Activated naive CD8-positive, alpha-beta T cell treated with anti-CD3 and anti-CD28 coated beads, Interleukin-2, amount 10 ng/mL, durations not matched to agents 7 days and 5 days (primary cell): Measurements from ENCODE around the gene UBL4B. TPM values are rescaled to one million over a fixed set of nuclear protein-coding genes. Genes with fewer than 3 reads are reported as not detected.
"Not testable (repeated sequence)": the region's sequence is repeated elsewhere in the genome, so short reads cannot be mapped to it uniquely, and the experiment has no call there.

ENCODE experiments used
- ATAC-seq: fragments of 150-1000 bp; cut with Tn5 transposase; one replicate; pipeline ENCODE4 v1.10.0; 2021; ENCODE audit warnings: low read depth, moderate library complexity
- POLR2A ChIA-PET: fragments of 350-600 bp; sonication (Branson Sonifier 250); formaldehyde crosslinking; loops from one replicate; lab custom pipeline; 2021; ENCODE audit warnings: antibody characterized with exemption; lab: Charles Lee
- DNase-seq: peaks from one replicate; pipeline ENCODE4 v3.0.0; 2021
- H3K27ac Mint-ChIP-seq: one replicate; pipeline ENCODE4 v1.8.0; 2022; ENCODE audit warnings: mild to moderate bottlenecking, mixed read lengths
- H3K27me3 Mint-ChIP-seq: one replicate; pipeline ENCODE4 v1.8.0; 2022; ENCODE audit warnings: mild to moderate bottlenecking, moderate library complexity, mixed read lengths
- H3K36me3 Mint-ChIP-seq: one replicate; pipeline ENCODE4 v1.8.0; 2021; ENCODE audit warnings: mild to moderate bottlenecking, mixed read lengths
- H3K4me1 Mint-ChIP-seq: one replicate; pipeline ENCODE4 v1.8.0; 2021; ENCODE audit warnings: mixed read lengths
- H3K4me3 Mint-ChIP-seq: one replicate; pipeline ENCODE4 v1.8.0; 2022; ENCODE audit warnings: mild to moderate bottlenecking, moderate library complexity, mixed read lengths
- H3K9me3 Mint-ChIP-seq: one replicate; pipeline ENCODE4 v1.8.0; 2021; ENCODE audit warnings: mixed read lengths
- total RNA-seq, 2 experiments: library from RNA; stranded (reverse); gene quantifications; one replicate each; pipeline ENCODE4 v1.2.3, GENCODE V29; 2021

UBL4B gene
- total RNA-seq, 2 experiments from 2014 or later: not detected

DNA sequence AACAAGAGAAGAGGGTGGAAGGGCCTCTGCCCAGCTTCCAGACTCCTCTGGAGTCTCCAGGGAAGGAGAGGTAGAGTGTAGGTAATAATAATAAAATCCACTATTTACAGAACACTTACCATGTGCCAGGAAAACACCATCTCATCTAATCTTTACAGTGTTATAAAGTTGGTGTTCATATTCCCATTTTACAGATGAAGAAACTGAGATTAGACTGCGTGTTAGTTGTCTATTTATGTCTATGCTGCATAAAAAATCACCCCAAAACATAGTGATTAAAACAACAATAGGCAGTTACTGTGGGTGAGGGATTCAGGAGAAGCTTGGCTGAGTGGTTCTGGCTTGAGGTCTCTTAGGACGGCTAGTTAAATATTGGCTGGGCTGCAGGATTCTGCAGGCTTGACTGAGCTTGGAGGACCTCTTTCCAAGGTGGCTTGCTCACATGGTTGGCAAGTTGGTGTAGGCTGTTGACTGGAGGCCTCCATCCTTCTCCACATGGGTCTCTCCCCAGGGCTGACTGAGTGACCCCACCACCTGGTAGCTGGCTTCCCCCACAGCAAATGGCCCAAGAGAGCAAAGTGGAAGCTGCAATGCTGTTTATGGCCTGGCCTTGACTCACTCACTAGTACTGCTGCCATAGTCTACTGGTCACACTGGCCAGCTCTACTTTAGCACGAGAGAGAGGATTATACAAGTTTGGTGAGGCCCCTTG lies 35.3 kb upstream of the UBL4B start:
- Mint-ChIP-seq H3K4me1 (no peaks in the 10 kb centered on the region), H3K27ac (no peak overlapping the region), H3K9me3 (no peaks in the 10 kb centered on the region), H3K27me3 (peaks cover 51% of the 10 kb centered on the region), H3K4me3 (no peak overlapping the region), H3K36me3 (no peaks in the 10 kb centered on the region)
- DNase-seq (no peak), ATAC-seq (no peak)
- POLR2A ChIA-PET: no interaction called here

DNA sequence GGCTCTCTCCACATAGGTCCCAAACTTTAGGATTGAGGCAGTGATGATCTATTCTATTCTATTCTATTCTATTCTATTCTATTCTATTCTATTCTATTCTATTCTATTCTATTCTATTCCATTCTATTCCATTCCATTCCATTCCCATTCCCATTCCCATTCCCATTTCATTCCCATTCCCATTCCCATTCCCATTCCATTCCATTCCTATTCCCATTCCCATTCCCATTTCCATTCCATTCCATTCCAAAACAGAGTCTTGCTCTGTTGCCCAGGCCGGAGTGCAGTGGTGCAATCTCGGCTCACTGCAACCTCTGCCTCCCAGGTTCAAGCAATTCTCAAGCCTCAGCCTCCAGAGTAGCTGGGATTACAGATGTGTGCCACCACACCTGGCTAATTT lies 32.2 kb upstream of the UBL4B start:
- H3K4me3 Mint-ChIP-seq, DNase-seq, ATAC-seq, H3K27ac Mint-ChIP-seq, H3K36me3 Mint-ChIP-seq, H3K9me3 Mint-ChIP-seq, POLR2A ChIA-PET: not testable (repeated sequence)
- peaks cover 52% of the 10 kb centered on the region for H3K27me3 Mint-ChIP-seq
- peaks cover 11% of the 10 kb centered on the region for H3K4me1 Mint-ChIP-seq

DNA sequence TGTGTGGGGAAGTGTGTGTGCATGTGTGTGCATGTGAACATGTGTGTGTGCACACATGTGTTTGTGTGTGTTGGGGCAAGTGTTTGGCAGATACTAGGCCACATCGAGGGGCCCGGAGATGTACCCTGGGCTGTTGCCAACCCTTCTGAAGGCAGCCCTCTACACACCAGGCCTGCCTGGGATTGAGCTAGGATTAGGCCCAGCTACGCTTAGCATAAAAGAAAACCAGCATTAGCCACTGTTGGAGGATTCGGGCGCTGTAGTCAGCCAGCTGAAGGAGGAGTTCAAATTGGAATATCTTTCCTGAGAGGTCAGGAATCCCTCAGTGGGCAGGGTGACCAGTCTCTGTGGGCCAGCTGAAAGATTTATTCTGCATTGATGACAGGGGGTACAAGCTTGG lies 31.2 kb upstream of the UBL4B start:
- no peaks in the 10 kb centered on the region for H3K9me3 Mint-ChIP-seq
- no peak for ATAC-seq
- no peak overlapping the region for H3K4me3 Mint-ChIP-seq
- no peak for DNase-seq
- H3K4me1 Mint-ChIP-seq: peaks cover 12% of the 10 kb centered on the region
- H3K27ac Mint-ChIP-seq: no peak overlapping the region
- H3K36me3 Mint-ChIP-seq: no peaks in the 10 kb centered on the region
- POLR2A ChIA-PET: no interaction called here
- H3K27me3 Mint-ChIP-seq: peaks cover 56% of the 10 kb centered on the region

GRCh38 chr1:110082477-110082876 lies 29.8 kb upstream of the UBL4B start:
- peaks cover 64% of the 10 kb centered on the region for H3K27me3 Mint-ChIP-seq
- POLR2A ChIA-PET: interaction anchor here (0.8 kb wide), 1 partner anchor 9 kb away, joined by 4 read pairs; no protein-coding TSS in a partner anchor
- no peaks in the 10 kb centered on the region for H3K9me3 Mint-ChIP-seq
- H3K36me3 Mint-ChIP-seq: no peaks in the 10 kb centered on the region
- peaks cover 12% of the 10 kb centered on the region for H3K4me1 Mint-ChIP-seq
- H3K27ac Mint-ChIP-seq: no peak overlapping the region
- H3K4me3 Mint-ChIP-seq: no peak overlapping the region
- ATAC-seq (no peak), DNase-seq (no peak)

- Mint-ChIP-seq H3K9me3 (no peaks in the 10 kb centered on the region), H3K4me1 (peaks cover 12% of the 10 kb centered on the region), H3K4me3 (peak overlapping the region; percentile 81), H3K27me3 (peaks cover 65% of the 10 kb centered on the region), H3K36me3 (no peaks in the 10 kb centered on the region), H3K27ac (no peak overlapping the region)
- DNase-seq: no peak
- no peak for ATAC-seq
- POLR2A ChIA-PET: interaction anchor here (0.6 kb wide), 1 partner anchor 23 kb away, joined by 4 read pairs; no protein-coding TSS in a partner anchor
These were observed 29.0 kb upstream of the UBL4B start for GRCh38 chr1:110083061-110083865.

- Mint-ChIP-seq H3K9me3 (no peaks in the 10 kb centered on the region), H3K4me3 (peak overlapping the region; percentile 81), H3K4me1 (peaks cover 12% of the 10 kb centered on the region), H3K27me3 (peaks cover 61% of the 10 kb centered on the region), H3K27ac (no peak overlapping the region), H3K36me3 (no peaks in the 10 kb centered on the region)
- POLR2A ChIA-PET: interaction anchor here (0.6 kb wide), 1 partner anchor 24 kb away, joined by 4 read pairs; no protein-coding TSS in a partner anchor
- ATAC-seq (no peak), DNase-seq (no peak)
These were observed 28.4 kb upstream of the UBL4B start for GRCh38 chr1:110083866-110084226.

DNA sequence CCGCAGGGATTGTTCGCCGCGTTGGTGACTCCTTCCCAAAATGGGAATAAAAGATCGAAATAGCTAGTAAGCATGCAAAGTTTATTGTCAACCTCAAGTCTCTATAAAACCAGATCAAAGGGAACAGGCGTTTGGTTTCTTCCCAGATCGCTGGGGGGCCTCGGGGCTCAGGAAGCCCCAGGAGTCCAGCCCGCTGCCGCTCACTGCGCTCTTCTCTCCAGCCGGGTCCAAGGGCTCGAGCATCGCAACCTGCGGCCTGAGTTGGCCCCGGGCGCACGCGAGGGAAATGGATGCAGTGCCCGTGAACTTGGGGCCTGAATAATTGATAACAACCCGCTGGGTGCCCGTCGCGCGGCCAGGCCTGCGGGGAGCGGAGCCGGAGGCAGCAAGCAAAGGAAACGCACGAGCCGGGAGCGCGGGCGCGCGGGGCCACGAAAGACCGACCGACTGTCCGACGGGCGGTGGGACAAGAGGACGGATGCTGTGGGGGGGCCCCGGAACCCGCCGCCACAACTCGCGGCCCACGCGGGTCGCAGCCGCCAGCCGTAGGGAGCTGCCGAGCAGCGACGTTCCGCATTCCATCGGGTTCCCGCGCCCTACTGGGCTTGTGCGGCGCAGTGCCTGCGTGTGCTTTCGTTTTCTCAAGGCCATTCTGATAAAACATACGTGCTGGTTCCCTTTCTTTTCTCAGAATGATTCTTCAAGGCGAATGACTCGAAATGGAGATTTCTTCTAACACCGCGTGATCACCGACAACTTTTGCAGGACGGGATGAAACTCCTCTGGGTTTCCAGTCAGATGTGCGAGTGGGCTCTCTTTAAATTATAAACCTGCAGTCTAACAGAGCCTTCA lies 27.8 kb upstream of the UBL4B start:
- POLR2A ChIA-PET: no interaction called here
- Mint-ChIP-seq H3K4me1 (peaks cover 12% of the 10 kb centered on the region), H3K27ac (no peak overlapping the region), H3K9me3 (no peaks in the 10 kb centered on the region), H3K36me3 (no peaks in the 10 kb centered on the region), H3K27me3 (peaks cover 58% of the 10 kb centered on the region), H3K4me3 (peak overlapping the region; percentile 81)
- DNase-seq: peak; percentile 54
- ATAC-seq: peak; percentile 37

GRCh38 chr1:110085671-110086070 lies 26.6 kb upstream of the UBL4B start:
- H3K36me3 Mint-ChIP-seq: no peaks in the 10 kb centered on the region
- H3K27me3 Mint-ChIP-seq: peaks cover 56% of the 10 kb centered on the region
- no peak for DNase-seq
- no peak overlapping the region for H3K27ac Mint-ChIP-seq
- ATAC-seq: no peak
- no peak overlapping the region for H3K4me3 Mint-ChIP-seq
- H3K4me1 Mint-ChIP-seq: peaks cover 12% of the 10 kb centered on the region
- H3K9me3 Mint-ChIP-seq: no peaks in the 10 kb centered on the region
- POLR2A ChIA-PET: no interaction called here

DNA sequence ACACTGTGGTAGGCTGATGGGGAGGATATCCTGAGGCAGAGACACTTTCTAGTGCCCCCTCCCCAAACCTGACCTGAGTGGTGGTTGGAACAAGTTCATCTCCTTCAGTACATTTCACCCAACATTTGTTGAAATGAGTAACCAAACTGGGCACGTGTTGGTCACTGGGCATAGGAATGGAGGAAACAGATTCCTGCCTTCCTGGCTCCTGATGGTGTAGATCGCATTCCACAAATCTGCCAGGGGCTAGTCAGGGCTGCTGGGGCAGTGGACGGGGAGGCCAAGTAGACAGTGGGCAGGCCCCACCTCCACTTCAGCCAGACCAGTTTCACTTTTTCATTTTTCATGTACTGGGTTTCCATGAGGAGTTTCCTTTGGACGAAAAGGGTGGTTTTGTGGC lies 25.3 kb upstream of the UBL4B start:
- Mint-ChIP-seq H3K4me1 (peaks cover 12% of the 10 kb centered on the region), H3K36me3 (no peaks in the 10 kb centered on the region), H3K27me3 (peaks cover 59% of the 10 kb centered on the region), H3K27ac (no peak overlapping the region), H3K9me3 (no peaks in the 10 kb centered on the region), H3K4me3 (no peak overlapping the region)
- no peak for ATAC-seq
- POLR2A ChIA-PET: no interaction called here
- DNase-seq: no peak

DNA sequence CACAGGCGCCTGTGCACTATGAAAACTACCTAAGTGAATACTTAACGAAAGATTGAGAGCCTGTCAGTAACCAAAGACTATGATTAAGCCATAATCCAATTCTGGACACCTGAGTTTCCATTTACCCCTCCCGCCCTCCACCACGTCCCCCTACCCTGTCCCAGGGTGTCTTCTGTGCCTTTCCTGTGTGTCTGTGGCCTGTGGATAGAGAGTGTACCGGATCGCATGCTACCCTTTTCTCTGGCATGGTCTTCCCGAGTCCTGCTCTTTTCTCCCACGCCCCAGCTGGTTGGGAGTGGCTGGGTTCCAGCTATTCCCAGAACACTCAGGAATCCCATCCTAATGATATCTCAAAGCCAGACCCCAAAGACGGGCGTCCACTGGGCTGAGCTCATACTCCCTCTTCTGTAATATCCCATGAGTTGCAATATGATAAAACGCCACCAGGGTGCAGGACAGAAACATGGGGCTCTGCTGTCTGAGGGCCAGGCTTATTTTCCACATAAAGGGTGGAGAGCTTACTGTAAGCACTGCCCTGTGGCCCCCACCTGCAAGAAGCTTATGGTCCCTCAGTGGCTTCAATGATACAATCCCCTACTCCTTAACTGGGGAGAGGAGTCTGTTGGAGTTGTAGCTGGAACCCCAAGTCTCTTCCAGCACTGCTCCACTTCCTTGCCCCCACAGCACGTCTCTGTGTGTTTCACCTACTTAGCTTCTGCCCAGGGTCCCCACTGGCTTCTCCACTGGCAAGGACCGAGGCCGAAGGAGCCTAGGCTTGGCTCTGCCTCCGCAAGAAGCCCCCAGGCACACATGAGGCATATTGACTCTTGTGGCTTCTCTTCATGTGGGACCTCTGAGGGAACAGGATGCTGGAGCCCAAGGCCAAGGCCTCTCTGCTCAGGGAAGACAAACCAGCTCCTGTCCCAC lies 24.2 kb upstream of the UBL4B start:
- Mint-ChIP-seq H3K27me3 (peaks cover 59% of the 10 kb centered on the region), H3K4me1 (peaks cover 10% of the 10 kb centered on the region), H3K9me3 (no peaks in the 10 kb centered on the region), H3K36me3 (no peaks in the 10 kb centered on the region), H3K4me3 (no peak overlapping the region), H3K27ac (no peak overlapping the region)
- POLR2A ChIA-PET: interaction anchor here (1.0 kb wide), 1 partner anchor 16 kb away, joined by 3 read pairs; no protein-coding TSS in a partner anchor
- ATAC-seq (peak; percentile 82), DNase-seq (no peak)

DNA sequence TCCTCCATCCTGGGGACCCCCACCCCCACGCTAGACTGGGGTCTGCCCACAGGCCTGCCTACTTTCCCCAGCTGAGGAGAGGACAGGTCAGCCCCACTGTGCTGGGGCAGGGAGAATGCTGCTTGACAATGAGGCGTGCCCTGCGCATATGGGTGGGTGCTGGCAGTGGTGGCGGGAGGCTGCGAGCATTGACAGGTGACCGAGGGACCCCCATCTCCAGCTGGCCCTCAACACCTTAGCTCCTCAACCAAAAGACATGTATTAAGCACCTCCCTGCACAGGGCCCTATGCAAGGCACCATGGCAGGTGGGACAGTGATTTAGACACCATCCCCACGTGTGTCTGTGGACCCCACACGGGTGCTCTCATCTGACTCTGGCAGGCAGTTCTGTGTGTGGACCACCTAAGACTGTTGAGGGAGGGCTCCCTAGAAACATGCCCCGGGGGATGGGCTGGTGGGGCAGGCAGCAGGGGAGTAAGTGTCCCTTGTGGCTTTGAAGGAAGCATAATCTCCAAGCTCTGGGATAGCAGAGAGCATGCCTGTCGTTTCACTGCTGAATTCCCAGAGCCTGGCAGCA lies 23.4 kb upstream of the UBL4B start:
- H3K27me3 Mint-ChIP-seq: peaks cover 54% of the 10 kb centered on the region

More for the DNA sequence above, 23.4 kb upstream of the UBL4B start:
- POLR2A ChIA-PET: interaction anchor here (1.0 kb wide), 1 partner anchor 16 kb away, joined by 3 read pairs; no protein-coding TSS in a partner anchor
- DNase-seq: no peak
- Mint-ChIP-seq H3K9me3 (no peaks in the 10 kb centered on the region), H3K4me3 (no peak overlapping the region), H3K4me1 (peaks cover 4% of the 10 kb centered on the region), H3K36me3 (no peaks in the 10 kb centered on the region), H3K27ac (no peak overlapping the region)
- ATAC-seq: no peak
